IPS DF 6.9 (cell line): ENCODE data around the gene DDX56.
A peak's percentile ranks its signal among the peaks of the same experiment; 100 is the strongest.
"Not testable (repeated sequence)": the region's sequence is repeated elsewhere in the genome, so short reads cannot be mapped to it uniquely, and the experiment has no call there.

Experiments
- DNase-seq: peaks from one replicate; pipeline ENCODE4 v3.0.0-alpha.2; 2013; ENCODE audit warnings: low read depth, low spot score
- H3K27ac ChIP-seq: one replicate; pipeline ENCODE4 v1.5.1; 2013; ENCODE audit warnings: low read length, control low read depth
- H3K27me3 ChIP-seq: 2 replicates; pipeline ENCODE4 v1.6.1; 2013; ENCODE audit warnings: mild to moderate bottlenecking, low read length; ENCODE audit not compliant: control insufficient read depth, insufficient read depth
- H3K36me3 ChIP-seq: 2 replicates; pipeline ENCODE4 v1.6.1; 2013; ENCODE audit warnings: low read length; ENCODE audit not compliant: control insufficient read depth, insufficient read depth
- H3K4me1 ChIP-seq: 2 replicates; pipeline ENCODE4 v1.6.1; 2013; ENCODE audit warnings: low read length; ENCODE audit not compliant: control insufficient read depth, insufficient read depth
- H3K4me3 ChIP-seq: 2 replicates; pipeline ENCODE4 v1.5.1; 2013; ENCODE audit warnings: mild to moderate bottlenecking, low read length
- H3K9me3 ChIP-seq: 2 replicates; pipeline ENCODE4 v1.6.1; 2013; ENCODE audit warnings: low read length, inconsistent platforms; ENCODE audit not compliant: control insufficient read depth, insufficient read depth
- WGBS: extraction: QIAGEN DNeasy Blood & Tissue Kit; methylation state at CpG from one replicate; pipeline ENCODE4 v1.1.7; 2013; ENCODE audit warnings: mixed read lengths, missing lambda C conversion rate; ENCODE audit not compliant: insufficient read length, insufficient coverage; 5-methylcytosine and 5-hydroxymethylcytosine counted together

The DDX56 gene

GRCh38 chr7:44615149-44615611 is 41.5 kb upstream of the DDX56 start:
- Histone ChIP-seq H3K4me1 (no peaks in the 10 kb centered on the region), H3K9me3 (no peaks in the 10 kb centered on the region), H3K27ac (no peak overlapping the region), H3K36me3 (no peaks in the 10 kb centered on the region), H3K4me3 (no peak overlapping the region), H3K27me3 (no peaks in the 10 kb centered on the region)
- no peak for DNase-seq
- no CpG with 5 or more reads among the region's 2 CpGs for WGBS

- no peaks in the 10 kb centered on the region for H3K36me3 ChIP-seq
- WGBS = no CpG with 5 or more reads among the region's 3 CpGs
- H3K27ac ChIP-seq = no peak overlapping the region
- no peak for DNase-seq
- no peak overlapping the region for H3K4me3 ChIP-seq
- H3K9me3 ChIP-seq = no peaks in the 10 kb centered on the region
- H3K27me3 ChIP-seq = no peaks in the 10 kb centered on the region
- 0 out of 2 replicates have a peak, but pooled peaks cover 2% of the 10 kb centered on the region for H3K4me1 ChIP-seq
Measured at GRCh38 chr7:44609829-44610228, 36.1 kb upstream of the DDX56 start.

- Histone ChIP-seq H3K4me3 (no peak overlapping the region), H3K9me3 (no peaks in the 10 kb centered on the region), H3K36me3 (no peaks in the 10 kb centered on the region), H3K27me3 (no peaks in the 10 kb centered on the region), H3K4me1 (0 out of 2 replicates have a peak, but pooled peaks cover 2% of the 10 kb centered on the region), H3K27ac (no peak overlapping the region)
- WGBS = no CpG with 5 or more reads among the region's 14 CpGs
- DNase-seq = no peak
Measured at GRCh38 chr7:44608916-44609648, 35.4 kb upstream of the DDX56 start.

GRCh38 chr7:44607141-44608068 is 33.7 kb upstream of the DDX56 start:
- no peaks in the 10 kb centered on the region for H3K36me3 ChIP-seq
- peak overlapping the region; percentile 97 for H3K4me3 ChIP-seq
- H3K27ac ChIP-seq = no peak overlapping the region
- DNase-seq = no peak
- H3K4me1 ChIP-seq = 0 out of 2 replicates have a peak, but pooled peaks cover 2% of the 10 kb centered on the region
- no peaks in the 10 kb centered on the region for H3K27me3 ChIP-seq
- H3K9me3 ChIP-seq = no peaks in the 10 kb centered on the region
- WGBS = no CpG with 5 or more reads among the region's 35 CpGs

GRCh38 chr7:44606341-44607140 is 32.8 kb upstream of the DDX56 start, which contains the start of gene OGDH:
OGDH (plus strand) TSS chr7:44606627; CDS start chr7:44624344, 17,717 bp downstream.
- Histone ChIP-seq H3K36me3 (no peaks in the 10 kb centered on the region), H3K4me1 (0 out of 2 replicates have a peak, but pooled peaks cover 2% of the 10 kb centered on the region), H3K4me3 (peak within 1 kb of the TSS; percentile 97), H3K9me3 (no peaks in the 10 kb centered on the region), H3K27me3 (no peaks in the 10 kb centered on the region), H3K27ac (no peak within 1 kb of the TSS)
- WGBS = no CpG with 5 or more reads among the region's 93 CpGs
- peak; percentile 94 for DNase-seq

- DNase-seq = no peak
- no peaks in the 10 kb centered on the region for H3K9me3 ChIP-seq
- no peak overlapping the region for H3K4me3 ChIP-seq
- H3K27me3 ChIP-seq = no peaks in the 10 kb centered on the region
- no peaks in the 10 kb centered on the region for H3K36me3 ChIP-seq
- 0 out of 2 replicates have a peak, but pooled peaks cover 2% of the 10 kb centered on the region for H3K4me1 ChIP-seq
- WGBS = 100% methylated on average over 1 of the region's 2 CpGs
- no peak overlapping the region for H3K27ac ChIP-seq
Measured at GRCh38 chr7:44604941-44605340, 31.2 kb upstream of the DDX56 start.

GRCh38 chr7:44603193-44603592 is 29.5 kb upstream of the DDX56 start:
- DNase-seq = no peak
- no peak overlapping the region for H3K4me3 ChIP-seq
- H3K27me3 ChIP-seq = no peaks in the 10 kb centered on the region
- no peaks in the 10 kb centered on the region for H3K36me3 ChIP-seq
- H3K27ac ChIP-seq = no peak overlapping the region
- no peaks in the 10 kb centered on the region for H3K4me1 ChIP-seq
- H3K9me3 ChIP-seq = no peaks in the 10 kb centered on the region
- no CpG with 5 or more reads among the region's 6 CpGs for WGBS

GRCh38 chr7:44602576-44602910 is 28.8 kb upstream of the DDX56 start:
- Histone ChIP-seq H3K27ac (no peak overlapping the region), H3K27me3 (no peaks in the 10 kb centered on the region), H3K36me3 (no peaks in the 10 kb centered on the region), H3K4me3 (no peak overlapping the region), H3K9me3 (no peaks in the 10 kb centered on the region), H3K4me1 (no peaks in the 10 kb centered on the region)
- DNase-seq = no peak
- no CpG with 5 or more reads among the region's 1 CpG for WGBS

- Histone ChIP-seq H3K36me3 (no peaks in the 10 kb centered on the region), H3K4me3 (no peak overlapping the region), H3K4me1 (no peaks in the 10 kb centered on the region), H3K27ac (no peak overlapping the region), H3K27me3 (no peaks in the 10 kb centered on the region), H3K9me3 (no peaks in the 10 kb centered on the region)
- no CpG with 5 or more reads among the region's 3 CpGs for WGBS
- no peak for DNase-seq
Measured at GRCh38 chr7:44599222-44599621, 25.5 kb upstream of the DDX56 start.

- H3K36me3 ChIP-seq, H3K4me1 ChIP-seq, H3K9me3 ChIP-seq, H3K4me3 ChIP-seq, DNase-seq, H3K27me3 ChIP-seq, H3K27ac ChIP-seq: not testable (repeated sequence)
- WGBS = no CpG with 5 or more reads among the region's 8 CpGs
Measured at GRCh38 chr7:44597181-44597580, 23.5 kb upstream of the DDX56 start.
